Trophoblast cell (in vitro differentiated cells and primary cell): ENCODE results near the gene PBRM1.

Experiments used
- DNase-seq, 2 donors: peaks; one replicate each; pipeline ENCODE4 v3.0.0-alpha.2; 2016
- H2AFZ ChIP-seq: 2 replicates; pipeline ENCODE4 v1.6.1; 2013; ENCODE audit warnings: low read length, moderate library complexity, mild to moderate bottlenecking; ENCODE audit not compliant: insufficient read depth, poor library complexity
- H2AK5ac ChIP-seq: 2 replicates; pipeline ENCODE4 v1.6.1; 2013; ENCODE audit warnings: mild to moderate bottlenecking, low read length
- H2BK120ac ChIP-seq: 2 replicates; pipeline ENCODE4 v1.6.1; 2013; ENCODE audit warnings: low read length, mild to moderate bottlenecking, moderate library complexity; ENCODE audit not compliant: insufficient read depth, poor library complexity
- H2BK12ac ChIP-seq: 2 replicates; pipeline ENCODE4 v1.6.1; 2013; ENCODE audit warnings: mild to moderate bottlenecking, low read length, moderate library complexity
- H2BK5ac ChIP-seq: 2 replicates; pipeline ENCODE4 v1.6.1; 2013; ENCODE audit warnings: low read length, low read depth, moderate library complexity, mild to moderate bottlenecking; ENCODE audit not compliant: poor library complexity
- H3K14ac ChIP-seq: 2 replicates; pipeline ENCODE4 v1.6.1; 2013; ENCODE audit warnings: mild to moderate bottlenecking, low read length
- H3K18ac ChIP-seq: 2 replicates; pipeline ENCODE4 v1.6.1; 2013; ENCODE audit warnings: mild to moderate bottlenecking, low read length
- H3K23ac ChIP-seq: 2 replicates; pipeline ENCODE4 v1.6.1; 2013; ENCODE audit warnings: low read length
- H3K27ac ChIP-seq: 2 replicates; pipeline ENCODE4 v1.5.1; 2013; ENCODE audit warnings: low read depth, mild to moderate bottlenecking, inconsistent platforms, low read length, moderate library complexity
- H3K27me3 ChIP-seq: 2 replicates; pipeline ENCODE4 v1.6.1; 2013; ENCODE audit warnings: inconsistent platforms, mild to moderate bottlenecking, low read length, moderate library complexity; ENCODE audit not compliant: insufficient read depth
- H3K36me3 ChIP-seq, 2 experiments: 1 replicate in 1 of 2; 2 replicates in 1 of 2; pipeline ENCODE4 v1.6.1; 2013; ENCODE audit warnings: low read length in 2 of 2, mild to moderate bottlenecking in 2 of 2, moderate library complexity in 1 of 2; ENCODE audit not compliant: insufficient read depth in 2 of 2, control insufficient read depth in 1 of 2
- H3K4ac ChIP-seq: 2 replicates; pipeline ENCODE4 v1.6.1; 2013; ENCODE audit warnings: low read depth, mild to moderate bottlenecking, low read length, moderate library complexity
- H3K4me1 ChIP-seq, 2 experiments: 1 replicate in 1 of 2; 2 replicates in 1 of 2; pipeline ENCODE4 v1.6.1; 2013; ENCODE audit warnings: low read length in 2 of 2, mild to moderate bottlenecking in 2 of 2, moderate library complexity in 1 of 2; ENCODE audit not compliant: insufficient read depth in 2 of 2, control insufficient read depth in 1 of 2
- H3K4me2 ChIP-seq: 2 replicates; pipeline ENCODE4 v1.6.1; 2013; ENCODE audit warnings: inconsistent platforms, mild to moderate bottlenecking, low read length, moderate library complexity
- H3K4me3 ChIP-seq: 2 replicates; pipeline ENCODE4 v1.5.1; 2013; ENCODE audit warnings: mild to moderate bottlenecking, low read depth, low read length, inconsistent platforms
- H3K79me1 ChIP-seq: one replicate; pipeline ENCODE4 v1.6.1; 2013; ENCODE audit warnings: low read length
- H3K79me2 ChIP-seq: 2 replicates; pipeline ENCODE4 v1.6.1; 2013; ENCODE audit warnings: low read length, mild to moderate bottlenecking; ENCODE audit not compliant: control insufficient read depth, insufficient read depth, poor library complexity
- H3K9ac ChIP-seq: 2 replicates; pipeline ENCODE4 v1.6.1; 2013; ENCODE audit warnings: mild to moderate bottlenecking, low read length
- H3K9me3 ChIP-seq: 2 replicates; pipeline ENCODE4 v1.6.1; 2013; ENCODE audit warnings: low read depth, mild to moderate bottlenecking, control low read depth, inconsistent platforms, low read length; ENCODE audit not compliant: insufficient read depth
- H4K12ac ChIP-seq: 2 replicates; pipeline ENCODE4 v1.6.1; 2013; ENCODE audit warnings: low read depth, mild to moderate bottlenecking, low read length, moderate library complexity
- H4K8ac ChIP-seq: 2 replicates; pipeline ENCODE4 v1.6.1; 2013; ENCODE audit warnings: low read depth, mild to moderate bottlenecking, low read length, moderate library complexity
- H4K91ac ChIP-seq: one replicate; pipeline ENCODE4 v1.6.1; 2013; ENCODE audit warnings: low read depth, mild to moderate bottlenecking, low read length, moderate library complexity
- WGBS: extraction: QIAGEN DNeasy Blood & Tissue Kit; methylation state at CpG from one replicate; pipeline ENCODE4 v1.1.7; 2013; ENCODE audit warnings: missing lambda C conversion rate; ENCODE audit not compliant: insufficient read length, insufficient coverage; ENCODE audit errors: extremely low coverage; 5-methylcytosine and 5-hydroxymethylcytosine counted together

Gene PBRM1

DNA sequence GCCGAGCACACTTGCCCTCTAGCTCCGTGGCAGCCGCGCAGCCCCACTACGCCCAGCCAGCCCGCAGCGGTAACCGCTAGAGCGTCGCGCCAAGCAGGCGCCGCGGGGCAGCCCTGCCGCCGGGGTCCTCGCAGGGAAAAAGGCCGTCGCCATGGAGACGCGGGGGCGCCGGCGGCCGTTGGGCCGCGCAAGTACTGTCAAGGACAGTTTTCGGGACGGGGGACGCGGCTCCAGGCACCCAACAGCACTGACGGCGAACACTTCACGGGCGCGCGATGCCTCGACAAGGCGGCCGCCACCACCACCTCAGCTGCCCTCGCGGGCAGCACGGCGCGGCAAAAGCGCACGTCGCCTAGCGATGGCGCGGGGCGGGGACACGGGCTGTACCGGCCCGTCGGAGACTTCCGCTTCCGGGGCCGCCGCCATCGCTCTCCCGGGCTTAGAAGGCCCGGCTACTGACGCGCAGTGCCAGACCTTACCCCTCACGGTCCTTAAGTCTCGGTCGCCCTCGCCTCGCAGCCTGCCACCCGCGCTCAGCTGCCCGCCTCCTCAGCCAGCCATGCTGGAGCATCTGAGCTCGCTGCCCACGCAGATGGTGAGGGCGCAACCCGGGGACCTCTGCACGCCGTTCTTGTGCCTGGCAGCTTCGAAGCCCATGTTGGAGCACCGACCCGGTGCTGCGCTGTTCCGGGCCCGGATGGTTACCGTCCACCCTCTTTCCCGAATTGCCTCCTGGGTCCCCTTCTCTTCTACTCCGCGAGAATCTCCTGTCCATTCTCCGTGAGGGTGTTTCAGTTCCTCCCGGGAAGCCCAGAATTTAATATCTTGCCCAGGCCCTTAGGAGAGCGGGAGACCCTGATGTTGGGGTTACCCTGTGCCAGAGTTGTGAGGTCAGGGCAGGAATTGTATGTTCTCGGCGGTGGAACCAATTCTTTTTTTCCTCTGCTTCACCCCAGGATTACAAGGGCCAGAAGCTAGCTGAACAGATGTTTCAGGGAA, 20.3 kb upstream of the PBRM1 start, which contains the start of the genes GLT8D1 and SPCS1:
TSS of gene GLT8D1 (minus strand) at position 104 of the 999 bp plus-strand sequence. CDS start 5,331 bp downstream, outside the sequence.
TSS of gene SPCS1 (plus strand) at position 419 of the 999 bp plus-strand sequence. CDS start at position 560, 141 bp downstream.
- Histone ChIP-seq H3K36me3 (peaks cover 0 to 2% of the 10 kb centered on the region in 2 experiments), H4K12ac (peak within 1 kb of the TSS; percentile 98), H2BK5ac (peak within 1 kb of the TSS; percentile 82), H2BK12ac (no peak within 1 kb of the TSS), H3K4me2 (peak within 1 kb of the TSS; percentile 79), H3K23ac (no peak within 1 kb of the TSS), H4K91ac (peak within 1 kb of the TSS; percentile 96), H3K27me3 (no peaks in the 10 kb centered on the region), H3K18ac (peak within 1 kb of the TSS; percentile 97), H4K8ac (peak within 1 kb of the TSS; percentile 97), H3K4me3 (peak within 1 kb of the TSS; percentile 96), H3K14ac (peak within 1 kb of the TSS; percentile 97), H3K9me3 (peaks cover 4% of the 10 kb centered on the region), H2AFZ (peak within 1 kb of the TSS; percentile 98), H2AK5ac (peak within 1 kb of the TSS; percentile 93), H3K4ac (peak within 1 kb of the TSS; percentile 96), H2BK120ac (peak within 1 kb of the TSS; percentile 87), H3K4me1 (peaks cover 3 to 8% of the 10 kb centered on the region in 2 experiments), H3K79me1 (peaks cover 13% of the 10 kb centered on the region), H3K79me2 (peaks cover 10% of the 10 kb centered on the region), H3K9ac (peak within 1 kb of the TSS; percentile 90), H3K27ac (peak within 1 kb of the TSS; percentile 78)
- WGBS, result no CpG with 5 or more reads among the region's 94 CpGs
- DNase-seq, result peak; percentile 82 to 91

DNA sequence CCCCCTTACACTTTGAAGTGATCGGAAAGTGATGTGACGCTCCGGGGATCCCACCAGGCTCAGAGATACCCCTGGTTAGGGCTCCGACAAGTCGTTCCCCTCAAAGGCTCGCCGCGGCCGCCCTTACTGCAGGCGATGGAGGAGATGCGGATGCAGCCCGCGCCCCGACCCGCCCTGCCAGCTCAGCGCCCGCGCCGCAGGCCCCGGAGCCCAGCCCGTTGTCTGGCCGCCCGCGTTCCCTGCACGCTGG, 19.6 kb upstream of the PBRM1 start:
- peaks cover 3 to 8% of the 10 kb centered on the region in 2 experiments for H3K4me1 ChIP-seq
- H3K36me3 ChIP-seq, result peaks cover 0 to 2% of the 10 kb centered on the region in 2 experiments
- H2BK5ac ChIP-seq, result peak overlapping the region; percentile 79
- peak overlapping the region; percentile 94 for H2AFZ ChIP-seq
- H2BK120ac ChIP-seq, result peak overlapping the region; percentile 65
- WGBS, result no CpG with 5 or more reads among the region's 25 CpGs
- H2BK12ac ChIP-seq, result no peak overlapping the region
- H3K79me1 ChIP-seq, result peaks cover 13% of the 10 kb centered on the region
- peaks cover 4% of the 10 kb centered on the region for H3K9me3 ChIP-seq
- H4K91ac ChIP-seq, result peak overlapping the region; percentile 96
- peak overlapping the region; percentile 65 for H3K4ac ChIP-seq
- peak overlapping the region; percentile 81 for H3K9ac ChIP-seq
- no peak overlapping the region for H3K23ac ChIP-seq
- H3K79me2 ChIP-seq, result peaks cover 10% of the 10 kb centered on the region
- peak overlapping the region; percentile 97 for H3K14ac ChIP-seq
- peak overlapping the region; percentile 92 for H3K18ac ChIP-seq
- peak overlapping the region; percentile 39 for H2AK5ac ChIP-seq
- peak overlapping the region; percentile 79 for H3K4me2 ChIP-seq
- peak overlapping the region; percentile 78 for H3K27ac ChIP-seq
- H4K8ac ChIP-seq, result peak overlapping the region; percentile 97
- no peaks in the 10 kb centered on the region for H3K27me3 ChIP-seq
- no peak for DNase-seq
- peak overlapping the region; percentile 96 for H3K4me3 ChIP-seq
- H4K12ac ChIP-seq, result peak overlapping the region; percentile 93

DNA sequence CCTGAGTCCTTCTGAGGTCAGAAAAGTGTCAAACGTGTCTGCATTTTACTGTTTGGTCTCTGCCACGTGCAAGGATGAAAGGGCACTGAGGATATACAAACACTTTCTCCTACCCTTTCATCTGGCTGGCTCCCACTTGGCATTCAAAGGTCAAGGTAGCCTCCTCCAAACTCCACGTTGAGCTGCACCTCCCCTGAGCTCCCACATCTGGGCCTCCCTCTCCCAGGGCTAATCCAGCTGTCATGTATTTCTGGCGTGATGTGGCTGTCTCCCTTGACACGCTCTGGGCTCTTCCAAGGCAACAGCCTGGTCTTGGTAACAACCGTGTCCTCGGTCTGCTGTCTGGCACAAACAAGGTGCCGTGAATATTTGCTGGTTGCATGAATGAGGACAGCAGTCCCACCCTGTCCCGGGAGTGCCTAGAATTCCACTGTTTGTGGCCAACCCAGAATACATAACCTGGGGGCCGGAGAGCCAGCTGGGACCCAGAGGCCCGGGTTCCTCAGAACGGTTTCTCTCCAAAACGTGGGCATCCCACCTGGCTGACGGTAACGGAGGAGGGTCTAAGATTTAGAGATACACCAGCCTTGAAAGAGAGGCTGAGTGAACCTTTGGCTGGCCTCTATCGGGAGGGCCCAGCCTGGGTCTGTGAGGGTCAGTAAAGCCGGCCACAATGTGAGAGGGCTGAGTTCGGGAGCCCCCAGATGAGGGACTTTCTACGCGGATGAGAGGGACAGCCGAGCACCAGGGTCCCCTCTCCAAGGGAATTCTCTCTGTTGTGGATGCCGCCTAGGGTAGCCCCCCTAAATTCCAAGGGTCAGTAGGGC, 19.1 kb upstream of the PBRM1 start:
- H4K8ac ChIP-seq, result peak overlapping the region; percentile 97
- peaks cover 3 to 8% of the 10 kb centered on the region in 2 experiments for H3K4me1 ChIP-seq
- H3K79me1 ChIP-seq, result peaks cover 13% of the 10 kb centered on the region
- H4K91ac ChIP-seq, result peak overlapping the region; percentile 96
- H3K18ac ChIP-seq, result peak overlapping the region; percentile 47
- peak overlapping the region; percentile 79 for H2BK5ac ChIP-seq
- peak overlapping the region; percentile 81 for H3K9ac ChIP-seq
- no peaks in the 10 kb centered on the region for H3K27me3 ChIP-seq
- H3K4ac ChIP-seq, result peak overlapping the region; percentile 65
- no peak overlapping the region for H2BK12ac ChIP-seq
- peak overlapping the region; percentile 79 for H3K4me2 ChIP-seq
- H3K36me3 ChIP-seq, result peaks cover under 1 to 2% of the 10 kb centered on the region in 2 experiments
- H3K4me3 ChIP-seq, result peak overlapping the region; percentile 96
- peaks cover 4% of the 10 kb centered on the region for H3K9me3 ChIP-seq
- peaks cover 10% of the 10 kb centered on the region for H3K79me2 ChIP-seq
- WGBS, result no CpG with 5 or more reads among the region's 22 CpGs
- peak overlapping the region; percentile 65 for H2BK120ac ChIP-seq
- H3K27ac ChIP-seq, result no peak overlapping the region
- H2AK5ac ChIP-seq, result peak overlapping the region; percentile 39
- peak overlapping the region; percentile 97 for H3K14ac ChIP-seq
- no peak overlapping the region for H3K23ac ChIP-seq
- H4K12ac ChIP-seq, result peak overlapping the region; percentile 93
- H2AFZ ChIP-seq, result peak overlapping the region; percentile 94
- DNase-seq, result peak; percentile 54 to 74

DNA sequence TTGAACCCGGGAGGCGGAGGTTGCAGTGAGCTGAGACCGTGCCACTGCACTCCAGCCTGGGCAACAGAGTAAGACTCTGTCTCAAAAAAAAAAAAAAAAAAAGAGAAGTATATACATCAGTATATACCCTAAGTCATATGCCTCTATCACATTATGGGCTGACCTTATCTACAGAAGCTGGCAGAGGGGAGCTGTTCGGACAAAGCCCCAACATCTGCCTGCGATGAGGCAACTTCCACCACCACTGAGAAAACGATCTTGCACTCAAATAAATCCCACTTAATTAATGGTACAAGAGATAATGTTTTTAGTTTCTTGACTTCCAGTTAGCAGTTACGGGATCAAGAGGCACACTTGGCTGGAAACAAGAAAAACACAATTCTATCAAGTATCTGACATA, 17.6 kb upstream of the PBRM1 start:
- Histone ChIP-seq H3K23ac (no peak overlapping the region), H3K27me3 (no peaks in the 10 kb centered on the region), H3K79me1 (peaks cover 13% of the 10 kb centered on the region), H3K4me2 (no peak overlapping the region), H3K9me3 (peaks cover 4% of the 10 kb centered on the region), H4K12ac (no peak overlapping the region), H2AFZ (no peak overlapping the region), H2BK120ac (no peak overlapping the region), H3K4me1 (peaks cover 3 to 8% of the 10 kb centered on the region in 2 experiments), H2BK12ac (no peak overlapping the region), H3K14ac (no peak overlapping the region), H3K36me3 (peaks cover 3 to 4% of the 10 kb centered on the region in 2 experiments), H3K4me3 (no peak overlapping the region), H3K27ac (no peak overlapping the region), H4K8ac (no peak overlapping the region), H3K9ac (no peak overlapping the region), H2BK5ac (no peak overlapping the region), H2AK5ac (no peak overlapping the region), H4K91ac (no peak overlapping the region), H3K79me2 (peaks cover 10% of the 10 kb centered on the region), H3K18ac (no peak overlapping the region), H3K4ac (no peak overlapping the region)
- WGBS, result no CpG with 5 or more reads among the region's 7 CpGs
- DNase-seq, result no peak
